ENCODE measurements around the gene PIR.

The PIR gene

GRCh38 chrX:15493118-15493962 lies at the start of gene PIR:
TSS of gene PIR (minus strand) at chrX:15493333. CDS start at chrX:15491257, 2,076 bp downstream.
- in situ Hi-C loops (cut with MboI; ENCODE audit: low pct_unique_long_range_greater_than_20kb, low sequenced_read_pairs, unreplicated experiment): loop anchor here (25.0 kb wide), 1 partner anchor 169 kb away; the partner anchor contains the start of gene CLTRN
- peak; percentile 70 for DNase-seq (ENCODE audit: low spot score)
- TF ChIP-seq, protein P1, sequence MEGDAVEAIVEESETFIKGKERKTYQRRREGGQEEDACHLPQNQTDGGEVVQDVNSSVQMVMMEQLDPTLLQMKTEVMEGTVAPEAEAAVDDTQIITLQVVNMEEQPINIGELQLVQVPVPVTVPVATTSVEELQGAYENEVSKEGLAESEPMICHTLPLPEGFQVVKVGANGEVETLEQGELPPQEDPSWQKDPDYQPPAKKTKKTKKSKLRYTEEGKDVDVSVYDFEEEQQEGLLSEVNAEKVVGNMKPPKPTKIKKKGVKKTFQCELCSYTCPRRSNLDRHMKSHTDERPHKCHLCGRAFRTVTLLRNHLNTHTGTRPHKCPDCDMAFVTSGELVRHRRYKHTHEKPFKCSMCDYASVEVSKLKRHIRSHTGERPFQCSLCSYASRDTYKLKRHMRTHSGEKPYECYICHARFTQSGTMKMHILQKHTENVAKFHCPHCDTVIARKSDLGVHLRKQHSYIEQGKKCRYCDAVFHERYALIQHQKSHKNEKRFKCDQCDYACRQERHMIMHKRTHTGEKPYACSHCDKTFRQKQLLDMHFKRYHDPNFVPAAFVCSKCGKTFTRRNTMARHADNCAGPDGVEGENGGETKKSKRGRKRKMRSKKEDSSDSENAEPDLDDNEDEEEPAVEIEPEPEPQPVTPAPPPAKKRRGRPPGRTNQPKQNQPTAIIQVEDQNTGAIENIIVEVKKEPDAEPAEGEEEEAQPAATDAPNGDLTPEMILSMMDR (IDR thresholded peaks at IDR 0.05; ENCODE audit: extremely low read depth, insufficient read depth, missing control alignments): peak; percentile 55

GRCh38 chrX:15530318-15530717 lies 37.2 kb upstream of the PIR start:
- in situ Hi-C loops (cut with MboI; ENCODE audit: low pct_unique_long_range_greater_than_20kb, low sequenced_read_pairs, unreplicated experiment): no loop called here
- TF ChIP-seq, protein P1 (IDR thresholded peaks at IDR 0.05; ENCODE audit: extremely low read depth, insufficient read depth, missing control alignments): no peak
- DNase-seq (ENCODE audit: low spot score): no peak

DNA sequence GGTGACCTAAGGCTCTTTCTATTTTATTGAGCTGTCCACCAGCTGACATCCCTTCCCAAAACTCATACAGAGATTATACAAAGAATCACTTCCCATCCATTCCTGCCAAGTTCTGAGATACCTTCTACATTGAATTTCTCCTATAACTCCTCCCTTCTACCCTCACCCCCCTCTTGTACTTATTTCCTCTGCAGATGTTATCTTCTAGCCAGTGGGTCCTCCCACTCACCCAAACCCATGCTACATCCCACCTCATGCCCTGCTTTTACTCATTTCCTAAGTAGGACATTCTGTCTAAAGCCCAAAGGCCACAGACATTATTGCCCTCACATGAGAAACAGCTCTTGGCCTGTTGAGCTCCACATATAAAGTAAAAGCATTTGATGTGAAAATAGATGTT lies 36.0 kb upstream of the PIR start:
- TF ChIP-seq, protein P1 (IDR thresholded peaks at IDR 0.05; ENCODE audit: extremely low read depth, insufficient read depth, missing control alignments): no peak
- in situ Hi-C loops (cut with MboI; ENCODE audit: low pct_unique_long_range_greater_than_20kb, low sequenced_read_pairs, unreplicated experiment): no loop called here
- DNase-seq (ENCODE audit: low spot score): no peak

DNA sequence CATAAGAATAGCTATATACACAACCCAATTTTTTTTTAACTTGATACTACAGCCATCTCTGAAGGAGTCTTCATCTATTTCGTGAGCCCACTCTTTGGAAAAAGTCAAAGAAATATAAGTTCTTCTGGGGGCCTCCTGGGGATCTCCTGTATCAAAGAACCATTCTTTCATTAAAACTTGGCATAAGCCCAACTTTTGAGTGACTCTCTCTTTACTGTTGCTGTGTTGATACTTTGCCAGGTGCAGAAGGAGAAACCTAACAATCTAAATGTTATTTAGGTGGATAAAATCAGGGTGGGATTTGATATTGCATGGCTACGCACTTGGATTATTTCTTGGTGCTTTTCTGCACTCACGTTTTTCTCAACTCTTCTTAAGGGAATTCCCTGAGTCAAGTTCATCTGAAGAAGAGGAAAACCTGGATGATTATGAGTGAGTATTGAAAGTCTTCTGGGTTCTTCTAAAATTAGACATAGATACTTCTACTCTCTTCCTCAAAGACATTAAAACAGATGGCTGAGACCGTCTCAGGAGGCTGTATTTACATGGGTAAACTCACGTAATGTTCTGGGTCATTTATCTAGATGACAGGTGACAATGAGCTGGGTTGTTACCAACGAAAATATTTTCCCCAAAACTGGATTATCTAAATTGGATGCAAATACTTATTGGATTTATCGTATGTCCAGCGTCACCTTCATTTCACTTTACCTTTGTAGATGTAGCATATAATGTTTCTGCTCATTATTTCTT lies 32.7 kb upstream of the PIR start:
- TF ChIP-seq, protein P1 (IDR thresholded peaks at IDR 0.05; ENCODE audit: extremely low read depth, insufficient read depth, missing control alignments): no peak
- DNase-seq (ENCODE audit: low spot score): no peak
- in situ Hi-C loops (cut with MboI; ENCODE audit: low pct_unique_long_range_greater_than_20kb, low sequenced_read_pairs, unreplicated experiment): no loop called here

GRCh38 chrX:15524417-15524816 lies 31.3 kb upstream of the PIR start:
- DNase-seq (ENCODE audit: low spot score): no peak
- in situ Hi-C loops (cut with MboI; ENCODE audit: low pct_unique_long_range_greater_than_20kb, low sequenced_read_pairs, unreplicated experiment): no loop called here

GRCh38 chrX:15523088-15523487 lies 30.0 kb upstream of the PIR start:
- no peak for DNase-seq (ENCODE audit: low spot score)
- in situ Hi-C loops (cut with MboI; ENCODE audit: low pct_unique_long_range_greater_than_20kb, low sequenced_read_pairs, unreplicated experiment): no loop called here

More at GRCh38 chrX:15524417-15524816, 31.3 kb upstream of the PIR start:
- TF ChIP-seq, protein P1 (IDR thresholded peaks at IDR 0.05; ENCODE audit: extremely low read depth, insufficient read depth, missing control alignments): no peak

More at GRCh38 chrX:15523088-15523487, 30.0 kb upstream of the PIR start:
- TF ChIP-seq, protein P1 (IDR thresholded peaks at IDR 0.05; ENCODE audit: extremely low read depth, insufficient read depth, missing control alignments): no peak

All from GM13977 (cell line).